Calu3 (cell line): ENCODE results near the gene SERGEF. TPM values are rescaled to one million over a fixed set of nuclear protein-coding genes. Genes with fewer than 3 reads are reported as not detected.

Source experiments
- BruUV-seq: library from RNA; stranded (reverse); fragments of 400-500 nt; replicated peaks from 2 replicates; lab custom pipeline; 2021; lab: Mats Ljungman, UMichigan
- CTCF ChIA-PET: fragments of 300-600 bp; sonication (Branson Sonifier 250); formaldehyde crosslinking; loops from one replicate; lab custom pipeline; 2022; ENCODE audit warnings: antibody characterized with exemption; lab: Charles Lee
- DNase-seq: peaks from one replicate; pipeline ENCODE4 v3.0.0; 2022
- H3K27ac Mint-ChIP-seq: one replicate; pipeline ENCODE4 v1.8.0; 2022; ENCODE audit warnings: mixed read lengths; ENCODE audit not compliant: unreplicated experiment
- H3K27me3 Mint-ChIP-seq: one replicate; pipeline ENCODE4 v1.8.0; 2022; ENCODE audit warnings: mixed read lengths; ENCODE audit not compliant: unreplicated experiment
- H3K36me3 Mint-ChIP-seq: one replicate; pipeline ENCODE4 v1.8.0; 2022; ENCODE audit warnings: mild to moderate bottlenecking, moderate library complexity, mixed read lengths; ENCODE audit not compliant: insufficient read depth, unreplicated experiment
- H3K4me1 Mint-ChIP-seq: one replicate; pipeline ENCODE4 v1.8.0; 2022; ENCODE audit warnings: mild to moderate bottlenecking, low read depth, mixed read lengths; ENCODE audit not compliant: unreplicated experiment
- H3K4me3 Mint-ChIP-seq: one replicate; pipeline ENCODE4 v1.8.0; 2022; ENCODE audit warnings: mild to moderate bottlenecking, low read depth, moderate library complexity, mixed read lengths; ENCODE audit not compliant: unreplicated experiment
- H3K9me3 Mint-ChIP-seq: one replicate; pipeline ENCODE4 v1.8.0; 2022; ENCODE audit warnings: low read depth, mixed read lengths; ENCODE audit not compliant: unreplicated experiment
- CTCF ChIP-seq: fragments of 200-600 bp; IDR thresholded peaks from one replicate; pipeline ENCODE4 v1.8.0; 2022; ENCODE audit warnings: antibody characterized with exemption; ENCODE audit not compliant: unreplicated experiment
- intact Hi-C: fragments of 100-400 bp; cut with micrococcal nuclease; formaldehyde crosslinking; loops from one replicate; pipeline ENCODE4 v1.10.0; 2022; ENCODE audit not compliant: unreplicated experiment
- total RNA-seq: library from RNA; stranded (reverse); gene quantifications from 2 replicates; pipeline ENCODE4 v1.2.3, GENCODE V29; 2022

The SERGEF gene
- total RNA-seq, 1 experiment from 2014 or later: 28.1 TPM

- Mint-ChIP-seq H3K36me3 (no peaks in the 10 kb centered on the region), H3K27me3 (peaks cover 24% of the 10 kb centered on the region), H3K9me3 (no peaks in the 10 kb centered on the region), H3K4me1 (no peaks in the 10 kb centered on the region), H3K4me3 (no peak overlapping the region), H3K27ac (no peak overlapping the region)
- intact Hi-C loops: no loop called here
- no peak for TF ChIP-seq CTCF
- no peak for DNase-seq
- no TSS peak for BruUV-seq
- CTCF ChIA-PET: interaction anchor here (1.1 kb wide), 1 partner anchor 44 kb away, joined by 3 read pairs; no protein-coding TSS in a partner anchor
Measured at GRCh38 chr11:18022419-18022818, 9.6 kb upstream of the SERGEF start.

GRCh38 chr11:18019650-18020049, 6.8 kb upstream of the SERGEF start:
- no peaks in the 10 kb centered on the region for H3K4me1 Mint-ChIP-seq
- H3K36me3 Mint-ChIP-seq: no peaks in the 10 kb centered on the region
- TF ChIP-seq CTCF: no peak
- intact Hi-C loops: loop anchor here (10.0 kb wide), 1 partner anchor 85 kb away; the partner anchor contains the start of gene SAAL1
- H3K4me3 Mint-ChIP-seq: no peak overlapping the region
- no TSS peak for BruUV-seq
- DNase-seq: no peak
- no peak overlapping the region for H3K27ac Mint-ChIP-seq
- CTCF ChIA-PET: no interaction called here
- peaks cover 5% of the 10 kb centered on the region for H3K27me3 Mint-ChIP-seq
- no peaks in the 10 kb centered on the region for H3K9me3 Mint-ChIP-seq

- Mint-ChIP-seq H3K36me3 (peaks cover 23% of the 10 kb centered on the region), H3K27me3 (no peaks in the 10 kb centered on the region), H3K9me3 (no peaks in the 10 kb centered on the region), H3K4me1 (peaks cover 7% of the 10 kb centered on the region), H3K4me3 (no peak overlapping the region), H3K27ac (no peak overlapping the region)
- intact Hi-C loops: loop anchor here (10.0 kb wide), 1 partner anchor 88 kb away; the partner anchor contains the start of gene SAAL1
- no TSS peak for BruUV-seq
- TF ChIP-seq CTCF: no peak
- DNase-seq: no peak
- CTCF ChIA-PET: no interaction called here
Measured at GRCh38 chr11:18016789-18017188, 3.9 kb upstream of the SERGEF start.

GRCh38 chr11:18014876-18015275, 2.0 kb upstream of the SERGEF start:
- Mint-ChIP-seq H3K9me3 (no peaks in the 10 kb centered on the region), H3K36me3 (peaks cover 23% of the 10 kb centered on the region), H3K27me3 (no peaks in the 10 kb centered on the region), H3K4me1 (peaks cover 18% of the 10 kb centered on the region), H3K4me3 (no peak overlapping the region), H3K27ac (no peak overlapping the region)
- BruUV-seq: no TSS peak
- no peak for TF ChIP-seq CTCF
- DNase-seq: no peak
- CTCF ChIA-PET: interaction anchor here (0.6 kb wide), 1 partner anchor 284 kb away, joined by 3 read pairs; no protein-coding TSS in a partner anchor
- intact Hi-C loops: loop anchor here (10.0 kb wide), 1 partner anchor 90 kb away; the partner anchor contains the start of gene SAAL1
